Neuronal stem cell (in vitro differentiated cells): Measurements from ENCODE around the gene KRTAP10-7.

ENCODE experiments used
- DNase-seq: peaks from one replicate; pipeline ENCODE4 v3.0.0-alpha.2; 2013; ENCODE audit warnings: low spot score
- H2AFZ ChIP-seq: one replicate; pipeline ENCODE4 v1.6.1; 2013; ENCODE audit warnings: mild to moderate bottlenecking, low read length, inconsistent platforms
- H2AK5ac ChIP-seq: 2 replicates; pipeline ENCODE4 v1.6.1; 2013; ENCODE audit warnings: low read depth, mild to moderate bottlenecking, inconsistent platforms, low read length, moderate library complexity, mixed read lengths
- H2BK120ac ChIP-seq: 2 replicates; pipeline ENCODE4 v1.6.1; 2013; ENCODE audit warnings: low read depth, mild to moderate bottlenecking, inconsistent platforms, low read length, moderate library complexity, mixed read lengths
- H2BK12ac ChIP-seq: one replicate; pipeline ENCODE4 v1.6.1; 2013; ENCODE audit warnings: low read length, inconsistent platforms
- H2BK15ac ChIP-seq: 2 replicates; pipeline ENCODE4 v1.6.1; 2013; ENCODE audit warnings: mild to moderate bottlenecking, low read length, inconsistent platforms, mixed read lengths
- H2BK5ac ChIP-seq: one replicate; pipeline ENCODE4 v1.6.1; 2013; ENCODE audit warnings: inconsistent platforms, mild to moderate bottlenecking, low read length, moderate library complexity
- H3K14ac ChIP-seq: one replicate; pipeline ENCODE4 v1.6.1; 2013; ENCODE audit warnings: low read length, inconsistent platforms
- H3K18ac ChIP-seq: 2 replicates; pipeline ENCODE4 v1.6.1; 2013; ENCODE audit warnings: low read length, inconsistent platforms
- H3K23ac ChIP-seq: 2 replicates; pipeline ENCODE4 v1.6.1; 2013; ENCODE audit warnings: low read depth, mild to moderate bottlenecking, mixed read lengths, low read length, inconsistent platforms; ENCODE audit not compliant: poor library complexity
- H3K27ac ChIP-seq: replicated peaks from 3 replicates; pipeline ENCODE4 v1.5.1; 2013; ENCODE audit warnings: low read length, inconsistent platforms
- H3K27me3 ChIP-seq, 3 experiments: 2 replicates each; pipeline ENCODE4 v1.6.1; 2013; ENCODE audit warnings: low read length in 3 of 3, mild to moderate bottlenecking in 2 of 3, inconsistent platforms in 1 of 3, low read depth in 1 of 3, mixed read lengths in 1 of 3, moderate library complexity in 1 of 3; ENCODE audit not compliant: control insufficient read depth in 3 of 3, insufficient read depth in 3 of 3
- H3K36me3 ChIP-seq, 2 donors: replicated peaks in 1 of 2; 2 replicates each; pipeline ENCODE4 v1.6.1; 2013; ENCODE audit warnings: low read length in 2 of 2; ENCODE audit not compliant: control insufficient read depth in 2 of 2, insufficient read depth in 2 of 2
- H3K4ac ChIP-seq: 2 replicates; pipeline ENCODE4 v1.6.1; 2013; ENCODE audit warnings: inconsistent platforms, mild to moderate bottlenecking, low read length, moderate library complexity
- H3K4me1 ChIP-seq, 2 donors: 1 replicate in 1 of 2; 2 replicates in 1 of 2; pipeline ENCODE4 v1.6.1; 2013; ENCODE audit warnings: low read length in 2 of 2, low read depth in 1 of 2; ENCODE audit not compliant: control insufficient read depth in 2 of 2, insufficient read depth in 1 of 2
- H3K4me2 ChIP-seq: one replicate; pipeline ENCODE4 v1.6.1; 2013; ENCODE audit warnings: mild to moderate bottlenecking, low read length, inconsistent platforms; ENCODE audit not compliant: insufficient read depth, poor library complexity, severe bottlenecking
- H3K4me3 ChIP-seq, 2 donors: 2 replicates each; pipeline ENCODE4 v1.5.1; 2013; ENCODE audit warnings: low read length in 2 of 2, mild to moderate bottlenecking in 2 of 2, inconsistent platforms in 1 of 2, moderate library complexity in 1 of 2
- H3K79me1 ChIP-seq: one replicate; pipeline ENCODE4 v1.6.1; 2013; ENCODE audit warnings: low read depth, mild to moderate bottlenecking, inconsistent platforms, low read length, moderate library complexity
- H3K9ac ChIP-seq: one replicate; pipeline ENCODE4 v1.6.1; 2013; ENCODE audit warnings: mild to moderate bottlenecking, low read depth, low read length, inconsistent platforms; ENCODE audit not compliant: poor library complexity
- H3K9me3 ChIP-seq, 2 donors: replicated peaks in 1 of 2; 2 replicates each; pipeline versions ENCODE3 to v1.6.1; 2013; ENCODE audit warnings: low read length in 2 of 2, mild to moderate bottlenecking in 2 of 2, inconsistent platforms in 1 of 2, low read depth in 1 of 2, mixed read lengths in 1 of 2, moderate library complexity in 1 of 2; ENCODE audit not compliant: control insufficient read depth in 2 of 2, insufficient read depth in 1 of 2
- H4K8ac ChIP-seq: one replicate; pipeline ENCODE4 v1.6.1; 2013; ENCODE audit warnings: low read depth, mild to moderate bottlenecking, inconsistent platforms, low read length, moderate library complexity
- H4K91ac ChIP-seq: one replicate; pipeline ENCODE4 v1.6.1; 2013; ENCODE audit warnings: low read length, low read depth, mild to moderate bottlenecking, inconsistent platforms; ENCODE audit not compliant: poor library complexity
- WGBS, 2 donors: extraction: QIAGEN DNeasy Blood & Tissue Kit; methylation state at CpG; one replicate each; pipeline ENCODE4 v1.1.7; 2013; ENCODE audit warnings: missing lambda C conversion rate in 2 of 2, mixed read lengths in 1 of 2; ENCODE audit not compliant: insufficient read length in 2 of 2, insufficient replicate concordance in 1 of 2; ENCODE audit errors: extremely low coverage in 2 of 2; 5-methylcytosine and 5-hydroxymethylcytosine counted together

Gene KRTAP10-7

DNA sequence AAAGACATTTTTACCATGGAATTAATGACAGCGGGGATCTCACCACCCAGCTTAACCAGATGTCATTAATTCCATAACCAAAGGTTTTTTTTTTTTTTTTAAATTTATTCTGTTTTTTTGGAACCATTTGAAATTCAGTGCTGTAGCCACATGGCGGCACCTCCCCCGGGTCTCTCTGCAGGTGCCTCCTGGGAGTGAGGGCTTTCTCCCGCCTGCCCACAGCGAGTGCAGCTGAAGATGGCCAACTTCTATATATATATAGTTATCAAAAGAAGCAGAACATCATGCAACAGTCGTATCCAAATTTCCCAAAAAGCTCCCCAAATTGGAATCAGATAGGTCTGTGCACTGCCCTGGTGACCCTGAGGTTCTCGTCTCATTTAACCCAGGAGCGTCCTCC lies 15.1 kb downstream of the KRTAP10-7 start:
- no peak overlapping the region for H3K4me2 ChIP-seq
- H4K8ac ChIP-seq = no peak overlapping the region
- H3K27ac ChIP-seq = no peak overlapping the region
- H3K23ac ChIP-seq = no peak overlapping the region
- WGBS, 2 donors = no CpG with 5 or more reads among the region's 8 CpGs
- no peak overlapping the region for H2AFZ ChIP-seq
- peak overlapping the region; percentile 59 for H4K91ac ChIP-seq
- H2BK120ac ChIP-seq = no peak overlapping the region
- H3K36me3 ChIP-seq = no peaks in the 10 kb centered on the region
- no peak overlapping the region for H3K4me3 ChIP-seq
- peak overlapping the region; percentile 44 for H2AK5ac ChIP-seq
- H3K4ac ChIP-seq = no peak overlapping the region
- no peaks in the 10 kb centered on the region for H3K4me1 ChIP-seq
- DNase-seq = no peak
- no peak overlapping the region for H2BK5ac ChIP-seq
- no peak overlapping the region for H3K9ac ChIP-seq
- peak overlapping the region; percentile 89 for H3K18ac ChIP-seq
- no peak overlapping the region for H2BK15ac ChIP-seq
- no peak overlapping the region for H3K14ac ChIP-seq
- no peak overlapping the region for H2BK12ac ChIP-seq
- peaks cover 5 to 10% of the 10 kb centered on the region in 2 donors for H3K9me3 ChIP-seq
- H3K27me3 ChIP-seq = no peaks in the 10 kb centered on the region
- H3K79me1 ChIP-seq = no peaks in the 10 kb centered on the region

DNA sequence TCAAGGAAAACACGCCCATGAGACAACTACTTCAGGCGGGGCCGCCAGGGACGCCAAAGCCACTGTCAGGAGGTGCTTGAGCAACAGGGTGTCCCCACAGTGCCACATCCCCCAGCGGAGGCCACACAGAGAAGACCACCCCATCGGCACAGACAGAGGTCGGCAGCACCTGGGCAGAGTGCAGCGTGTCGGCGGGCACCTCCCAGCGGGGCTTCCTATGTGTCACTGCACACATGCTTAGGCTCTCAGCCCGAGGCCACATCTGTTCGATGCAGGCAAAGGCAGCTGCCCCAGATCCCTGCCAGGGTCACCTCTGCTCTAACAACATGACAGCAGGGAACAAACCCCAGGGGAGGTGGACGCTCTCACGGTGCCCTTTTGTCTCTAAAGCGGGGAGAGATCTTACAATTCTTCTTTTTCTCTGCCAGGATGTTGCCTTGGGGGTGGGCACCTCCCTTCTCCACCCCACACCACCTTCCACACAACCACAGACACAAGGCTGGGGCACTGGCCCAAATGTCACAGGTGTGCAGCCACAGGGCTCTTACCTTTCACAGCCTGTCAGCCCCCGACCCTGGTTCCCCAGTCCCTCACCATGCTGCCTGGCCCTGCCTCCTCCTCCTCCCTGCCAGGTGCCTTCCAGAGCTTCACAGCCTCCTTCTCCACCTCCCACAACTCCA lies 15.7 kb downstream of the KRTAP10-7 start:
- peak overlapping the region; percentile 3 for H3K9ac ChIP-seq
- peak overlapping the region; percentile 66 for H4K8ac ChIP-seq
- no peaks in the 10 kb centered on the region for H3K4me1 ChIP-seq
- H3K79me1 ChIP-seq = no peaks in the 10 kb centered on the region
- peaks cover 5 to 10% of the 10 kb centered on the region in 2 donors for H3K9me3 ChIP-seq
- H2AK5ac ChIP-seq = peak overlapping the region; percentile 44
- no peak for DNase-seq
- H2BK12ac ChIP-seq = no peak overlapping the region
- no peak overlapping the region for H3K27ac ChIP-seq
- H3K4me2 ChIP-seq = no peak overlapping the region
- no peaks in the 10 kb centered on the region for H3K36me3 ChIP-seq
- H4K91ac ChIP-seq = peak overlapping the region; percentile 59
- no peak overlapping the region for H3K4me3 ChIP-seq
- peak overlapping the region; percentile 67 for H3K14ac ChIP-seq
- H3K27me3 ChIP-seq = no peaks in the 10 kb centered on the region
- no CpG with 5 or more reads among the region's 17 CpGs for WGBS, 2 donors
- H3K4ac ChIP-seq = no peak overlapping the region
- no peak overlapping the region for H3K23ac ChIP-seq
- H3K18ac ChIP-seq = peak overlapping the region; percentile 89
- no peak overlapping the region for H2AFZ ChIP-seq
- H2BK15ac ChIP-seq = peak overlapping the region; percentile 13
- no peak overlapping the region for H2BK120ac ChIP-seq
- no peak overlapping the region for H2BK5ac ChIP-seq

GRCh38 chr21:44616591-44616926 lies 16.2 kb downstream of the KRTAP10-7 start:
- Histone ChIP-seq H2BK15ac (no peak overlapping the region), H3K4me1 (no peaks in the 10 kb centered on the region), H3K4ac (peak overlapping the region; percentile 4), H2AK5ac (peak overlapping the region; percentile 44), H3K27me3 (no peaks in the 10 kb centered on the region), H2BK12ac (no peak overlapping the region), H4K8ac (no peak overlapping the region), H2BK5ac (peak overlapping the region; percentile 26), H2BK120ac (no peak overlapping the region), H3K9me3 (peaks cover 5 to 8% of the 10 kb centered on the region in 2 donors), H3K18ac (peak overlapping the region; percentile 66), H3K9ac (no peak overlapping the region), H3K79me1 (no peaks in the 10 kb centered on the region), H3K27ac (no peak overlapping the region), H2AFZ (no peak overlapping the region), H3K23ac (no peak overlapping the region), H3K36me3 (no peaks in the 10 kb centered on the region), H3K4me2 (no peak overlapping the region), H3K14ac (peak overlapping the region; percentile 87), H4K91ac (no peak overlapping the region), H3K4me3 (no peak overlapping the region)
- no CpG with 5 or more reads among the region's 16 CpGs for WGBS, 2 donors
- no peak for DNase-seq

GRCh38 chr21:44617071-44617501 lies 16.7 kb downstream of the KRTAP10-7 start:
- H2BK5ac ChIP-seq = peak overlapping the region; percentile 26
- no peak overlapping the region for H2AFZ ChIP-seq
- no peak overlapping the region for H3K4ac ChIP-seq
- H3K9me3 ChIP-seq = peaks cover 2 to 5% of the 10 kb centered on the region in 2 donors
- no peak overlapping the region for H3K14ac ChIP-seq
- peak overlapping the region; percentile 60 for H2BK12ac ChIP-seq
- H3K4me3 ChIP-seq = no peak overlapping the region
- no peak overlapping the region for H2BK15ac ChIP-seq
- WGBS, 2 donors = no CpG with 5 or more reads among the region's 8 CpGs
- no peaks in the 10 kb centered on the region for H3K79me1 ChIP-seq
- no peaks in the 10 kb centered on the region for H3K4me1 ChIP-seq
- H3K23ac ChIP-seq = no peak overlapping the region
- H3K9ac ChIP-seq = no peak overlapping the region
- no peak overlapping the region for H2BK120ac ChIP-seq
- H3K27me3 ChIP-seq = no peaks in the 10 kb centered on the region
- no peak overlapping the region for H4K8ac ChIP-seq
- H3K27ac ChIP-seq = no peak overlapping the region
- no peaks in the 10 kb centered on the region for H3K36me3 ChIP-seq
- peak overlapping the region; percentile 78 for H3K18ac ChIP-seq
- H4K91ac ChIP-seq = no peak overlapping the region
- DNase-seq = no peak
- H2AK5ac ChIP-seq = peak overlapping the region; percentile 41
- no peak overlapping the region for H3K4me2 ChIP-seq
